Astrocyte of the cerebellum (primary cell): ENCODE results near the gene ZBTB25.

Experiments
- DNase-seq: peaks from one replicate; pipeline ENCODE4 v3.0.0-alpha.2; 2011; ENCODE audit warnings: low read depth
- H3K4me3 ChIP-seq: 2 replicates; pipeline ENCODE4 v1.5.1; 2011; ENCODE audit warnings: mild to moderate bottlenecking, low read depth, low read length, moderate library complexity
- CTCF ChIP-seq: IDR thresholded peaks from 2 replicates; pipeline ENCODE4 v1.5.1; 2012; ENCODE audit warnings: low read length, low read depth, moderate library complexity, mild to moderate bottlenecking; ENCODE audit errors: missing control alignments
- in situ Hi-C: cut with HindIII; loops from 2 replicates; pipeline ENCODE4 v1.10.0; 2017; ENCODE audit warnings: low sequenced_read_pairs

Gene ZBTB25

GRCh38 chr14:64459405-64460136, 44.1 kb downstream of the ZBTB25 start:
- DNase-seq: no peak
- TF ChIP-seq CTCF: no peak
- in situ Hi-C loops: no loop called here
- H3K4me3 ChIP-seq: no peak overlapping the region

- no peak for DNase-seq
- H3K4me3 ChIP-seq: no peak overlapping the region
- in situ Hi-C loops: no loop called here
- TF ChIP-seq CTCF: no peak
These were observed 49.0 kb downstream of the ZBTB25 start for GRCh38 chr14:64454671-64455070.

GRCh38 chr14:64450255-64450654, 53.4 kb downstream of the ZBTB25 start:
- DNase-seq: no peak
- in situ Hi-C loops: no loop called here
- H3K4me3 ChIP-seq: no peak overlapping the region
- no peak for TF ChIP-seq CTCF

GRCh38 chr14:64447876-64448670, 55.6 kb downstream of the ZBTB25 start:
- no peak for TF ChIP-seq CTCF
- no peak for DNase-seq
- H3K4me3 ChIP-seq: no peak overlapping the region
- in situ Hi-C loops: no loop called here

GRCh38 chr14:64444984-64445845, 58.4 kb downstream of the ZBTB25 start:
- no peak overlapping the region for H3K4me3 ChIP-seq
- DNase-seq: peak; percentile 49
- in situ Hi-C loops: no loop called here

More at GRCh38 chr14:64444984-64445845, 58.4 kb downstream of the ZBTB25 start:
- TF ChIP-seq CTCF: no peak
